ENCODE results near the gene RAB3A.

The RAB3A gene

GRCh38 chr19:18191640-18192062, 12.2 kb downstream of the RAB3A start:
- Histone ChIP-seq H3K9me3 (no peaks in the 10 kb centered on the region), H3K4me1 (peaks cover 12% of the 10 kb centered on the region), H3K36me3 (0 out of 2 replicates have a peak, but pooled peaks cover 3% of the 10 kb centered on the region), H3K27me3 (no peaks in the 10 kb centered on the region), H3K4me3 (ENCODE audit: low read depth, low read length) (peak overlapping the region; percentile 57)
- DNase-seq = no peak
- no peak for TF ChIP-seq CTCF (IDR thresholded peaks at IDR 0.05; ENCODE audit: low read depth, low read length)

- Histone ChIP-seq H3K4me1 (peaks cover 12% of the 10 kb centered on the region), H3K27me3 (no peaks in the 10 kb centered on the region), H3K4me3 (ENCODE audit: low read depth, low read length) (no peak overlapping the region), H3K36me3 (no peaks in the 10 kb centered on the region), H3K9me3 (no peaks in the 10 kb centered on the region)
- DNase-seq = no peak
- TF ChIP-seq CTCF (IDR thresholded peaks at IDR 0.05; ENCODE audit: low read depth, low read length) = no peak
Observed at GRCh38 chr19:18190278-18190677, 13.6 kb downstream of the RAB3A start.

- DNase-seq = no peak
- Histone ChIP-seq H3K9me3 (no peaks in the 10 kb centered on the region), H3K4me3 (ENCODE audit: low read depth, low read length) (no peak overlapping the region), H3K27me3 (peaks cover 13% of the 10 kb centered on the region), H3K36me3 (no peaks in the 10 kb centered on the region), H3K4me1 (no peaks in the 10 kb centered on the region)
- TF ChIP-seq CTCF (IDR thresholded peaks at IDR 0.05; ENCODE audit: low read depth, low read length) = no peak
Observed at GRCh38 chr19:18185538-18185937, 18.3 kb downstream of the RAB3A start.

GRCh38 chr19:18183529-18183928, 20.3 kb downstream of the RAB3A start:
- Histone ChIP-seq H3K4me1 (no peaks in the 10 kb centered on the region), H3K9me3 (no peaks in the 10 kb centered on the region), H3K36me3 (no peaks in the 10 kb centered on the region), H3K27me3 (peaks cover 18% of the 10 kb centered on the region), H3K4me3 (ENCODE audit: low read depth, low read length) (no peak overlapping the region)
- DNase-seq = no peak
- TF ChIP-seq CTCF (IDR thresholded peaks at IDR 0.05; ENCODE audit: low read depth, low read length) = no peak

- H3K9me3 ChIP-seq = no peaks in the 10 kb centered on the region
- peaks cover 24% of the 10 kb centered on the region for H3K27me3 ChIP-seq
- no peaks in the 10 kb centered on the region for H3K36me3 ChIP-seq
- H3K4me3 ChIP-seq (ENCODE audit: low read depth, low read length) = no peak overlapping the region
- H3K4me1 ChIP-seq = no peaks in the 10 kb centered on the region
- TF ChIP-seq CTCF (IDR thresholded peaks at IDR 0.05; ENCODE audit: low read depth, low read length) = no peak
- no peak for DNase-seq
Observed at GRCh38 chr19:18179957-18180356, 23.9 kb downstream of the RAB3A start.

- Histone ChIP-seq H3K4me3 (ENCODE audit: low read depth, low read length) (no peak overlapping the region), H3K4me1 (peaks cover 4% of the 10 kb centered on the region), H3K9me3 (no peaks in the 10 kb centered on the region), H3K27me3 (peaks cover 25% of the 10 kb centered on the region), H3K36me3 (no peaks in the 10 kb centered on the region; the same call in 1 of the 2 replicates)
- DNase-seq = no peak
- TF ChIP-seq CTCF (IDR thresholded peaks at IDR 0.05; ENCODE audit: low read depth, low read length) = no peak
Observed at GRCh38 chr19:18176367-18177310, 27.2 kb downstream of the RAB3A start.
